ENCODE results near the gene PDIA4.

GRCh38 chr7:148975896-148976295 lies 52.4 kb downstream of the PDIA4 start:
- TF ChIP-seq YY1 (IDR thresholded peaks at IDR 0.05; ENCODE audit: insufficient read depth, insufficient read length) = no peak
- TF ChIP-seq SUZ12 (IDR thresholded peaks at IDR 0.05; ENCODE audit: extremely low read depth, insufficient read depth, insufficient read length) = no peak
- TF ChIP-seq ZNF274 (IDR thresholded peaks at IDR 0.05; ENCODE audit: low read depth, low read length) = no peak

All from NT2/D1 (cell line).